ENCODE results near the gene TPD52L1. TPM values are rescaled to one million over a fixed set of nuclear protein-coding genes. Genes with fewer than 3 reads are reported as not detected.

The TPD52L1 gene
- total RNA-seq, 4 donors from 2014 or later, result 22.2 to 77.6 (median 37.7) TPM

DNA sequence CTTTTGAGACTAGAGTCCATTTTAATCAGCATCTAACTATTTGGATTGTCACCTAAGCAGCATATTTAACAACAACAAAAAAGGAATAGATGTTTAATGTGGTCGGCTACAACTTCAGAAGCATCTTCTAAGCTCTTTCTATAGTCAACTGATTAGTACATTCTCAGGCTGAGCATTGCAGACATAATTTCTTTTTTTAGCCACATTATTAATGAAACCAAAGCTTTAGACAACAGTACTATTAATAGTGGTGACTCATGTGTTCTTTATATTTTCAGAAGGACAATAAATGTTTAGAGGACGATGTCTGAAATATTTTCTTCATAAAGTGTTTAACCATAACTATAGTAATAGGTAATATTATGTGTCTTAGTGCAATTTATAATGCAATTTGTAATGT lies 52.4 kb downstream of the TPD52L1 start:
- TF ChIP-seq, protein P1, sequence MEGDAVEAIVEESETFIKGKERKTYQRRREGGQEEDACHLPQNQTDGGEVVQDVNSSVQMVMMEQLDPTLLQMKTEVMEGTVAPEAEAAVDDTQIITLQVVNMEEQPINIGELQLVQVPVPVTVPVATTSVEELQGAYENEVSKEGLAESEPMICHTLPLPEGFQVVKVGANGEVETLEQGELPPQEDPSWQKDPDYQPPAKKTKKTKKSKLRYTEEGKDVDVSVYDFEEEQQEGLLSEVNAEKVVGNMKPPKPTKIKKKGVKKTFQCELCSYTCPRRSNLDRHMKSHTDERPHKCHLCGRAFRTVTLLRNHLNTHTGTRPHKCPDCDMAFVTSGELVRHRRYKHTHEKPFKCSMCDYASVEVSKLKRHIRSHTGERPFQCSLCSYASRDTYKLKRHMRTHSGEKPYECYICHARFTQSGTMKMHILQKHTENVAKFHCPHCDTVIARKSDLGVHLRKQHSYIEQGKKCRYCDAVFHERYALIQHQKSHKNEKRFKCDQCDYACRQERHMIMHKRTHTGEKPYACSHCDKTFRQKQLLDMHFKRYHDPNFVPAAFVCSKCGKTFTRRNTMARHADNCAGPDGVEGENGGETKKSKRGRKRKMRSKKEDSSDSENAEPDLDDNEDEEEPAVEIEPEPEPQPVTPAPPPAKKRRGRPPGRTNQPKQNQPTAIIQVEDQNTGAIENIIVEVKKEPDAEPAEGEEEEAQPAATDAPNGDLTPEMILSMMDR (IDR thresholded peaks at IDR 0.05), result no peak
- TF ChIP-seq POLR2A (IDR thresholded peaks at IDR 0.05), result no peak
- intact Hi-C loops (cut with DNase I; ENCODE audit: low total_unique reads), result no loop called here
- no peak overlapping the region for H3K27ac ChIP-seq

DNA sequence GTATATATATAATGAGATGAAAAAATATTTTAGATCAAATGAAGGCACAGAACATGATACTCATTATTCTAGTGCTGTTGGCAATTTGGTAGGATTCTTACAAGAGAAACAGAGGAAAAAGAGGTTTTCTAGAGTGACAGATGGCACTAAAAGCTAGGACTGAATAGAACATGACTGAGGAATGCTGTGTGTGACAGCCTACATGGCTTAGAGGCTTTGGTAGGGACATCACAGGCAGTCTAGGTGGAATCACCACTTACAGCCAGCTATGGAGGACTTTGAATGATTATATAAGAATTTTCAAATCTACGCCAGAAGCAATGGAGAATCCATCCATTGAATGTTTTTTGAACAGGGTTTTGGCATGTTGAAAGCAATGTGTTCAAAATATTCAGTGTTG lies 52.8 kb downstream of the TPD52L1 start:
- DNase-seq, result no peak
- Histone ChIP-seq H3K4me1 (no peaks in the 10 kb centered on the region), H3K36me3 (no peaks in the 10 kb centered on the region), H3K4me3 (no peak overlapping the region), H3K9me3 (no peaks in the 10 kb centered on the region), H3K27ac (no peak overlapping the region), H3K27me3 (no peaks in the 10 kb centered on the region)
- intact Hi-C loops (cut with DNase I; ENCODE audit: low total_unique reads), result no loop called here
- TF ChIP-seq, protein P1 (IDR thresholded peaks at IDR 0.05), result no peak
- no peak for TF ChIP-seq POLR2A (IDR thresholded peaks at IDR 0.05)

More for the DNA sequence above, 52.4 kb downstream of the TPD52L1 start:
- Histone ChIP-seq H3K27me3 (no peaks in the 10 kb centered on the region), H3K9me3 (no peaks in the 10 kb centered on the region), H3K4me3 (no peak overlapping the region), H3K4me1 (no peaks in the 10 kb centered on the region), H3K36me3 (no peaks in the 10 kb centered on the region)
- no peak for DNase-seq

DNA sequence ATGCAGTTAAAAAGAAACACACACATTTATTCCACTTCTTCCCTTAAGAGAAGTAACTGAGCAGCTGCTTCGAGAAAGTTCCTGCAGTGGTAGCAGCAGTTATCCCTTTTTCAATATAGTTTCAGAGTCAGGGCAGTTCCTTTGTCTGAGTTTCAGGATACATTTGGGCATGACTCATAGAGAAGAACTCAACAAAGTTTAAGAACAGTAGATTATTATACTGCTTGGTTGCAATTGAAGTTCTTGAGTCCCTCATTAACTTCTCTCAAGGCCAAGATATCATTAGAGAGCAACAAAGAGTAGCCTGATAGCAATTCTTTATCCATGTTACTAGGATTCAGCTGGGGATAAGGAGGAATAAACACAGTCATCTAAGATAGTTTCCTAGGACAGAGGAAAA lies 54.4 kb downstream of the TPD52L1 start:
- TF ChIP-seq, protein P1 (IDR thresholded peaks at IDR 0.05), result no peak
- TF ChIP-seq POLR2A (IDR thresholded peaks at IDR 0.05), result no peak
- H3K27me3 ChIP-seq, result no peaks in the 10 kb centered on the region
- intact Hi-C loops (cut with DNase I; ENCODE audit: low total_unique reads), result no loop called here
- H3K9me3 ChIP-seq, result no peaks in the 10 kb centered on the region
- H3K4me1 ChIP-seq, result no peaks in the 10 kb centered on the region
- no peaks in the 10 kb centered on the region for H3K36me3 ChIP-seq
- DNase-seq, result no peak
- no peak overlapping the region for H3K27ac ChIP-seq
- no peak overlapping the region for H3K4me3 ChIP-seq

DNA sequence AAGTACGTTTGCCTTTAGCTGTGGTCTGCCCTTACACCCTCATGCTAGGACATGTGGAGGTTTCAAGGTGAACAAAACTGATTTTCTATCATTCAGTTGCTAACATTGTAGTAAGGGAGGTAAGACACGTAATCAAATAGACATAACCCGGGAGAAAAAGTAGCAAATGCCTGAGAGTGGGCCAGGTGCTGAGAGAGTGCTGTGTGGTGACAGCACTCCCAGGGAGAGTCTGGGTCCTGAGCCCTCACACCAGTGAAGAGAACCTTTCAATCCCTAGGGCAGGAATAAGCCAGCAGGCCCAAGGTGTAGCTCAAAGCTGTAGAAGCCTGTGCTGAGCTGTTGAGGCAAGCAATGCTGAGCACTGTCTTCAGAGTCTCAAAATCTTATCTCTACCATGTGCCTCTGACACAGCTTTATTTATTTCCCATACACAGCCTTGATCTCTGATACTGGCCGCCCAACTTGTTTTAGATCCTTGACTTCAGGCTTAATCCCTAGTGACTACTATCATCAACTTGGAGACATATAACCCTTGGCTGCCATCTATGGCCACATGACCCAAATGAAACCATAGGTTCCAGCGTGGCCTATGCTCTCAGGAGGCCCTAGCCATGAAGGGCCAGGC lies 55.2 kb downstream of the TPD52L1 start:
- H3K27ac ChIP-seq, result no peak overlapping the region

DNA sequence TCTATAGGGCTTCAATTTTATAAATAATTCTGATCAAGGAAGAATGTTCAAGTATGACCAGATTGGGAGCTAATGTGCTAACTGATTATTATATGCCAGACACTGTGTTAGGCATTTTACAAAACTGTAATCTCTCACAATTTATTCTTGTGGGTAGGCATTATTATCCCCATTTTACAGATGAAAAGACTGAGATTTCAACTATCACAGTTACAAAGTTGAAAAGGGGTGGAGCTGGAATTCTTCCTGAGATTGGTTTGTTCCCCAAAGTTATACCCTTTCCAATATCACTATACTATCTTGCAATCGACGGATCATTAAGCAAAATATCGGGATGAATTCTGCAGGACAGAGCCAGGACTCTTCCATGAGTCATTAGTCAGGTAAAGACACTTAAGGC lies 57.1 kb downstream of the TPD52L1 start:
- H3K27me3 ChIP-seq, result no peaks in the 10 kb centered on the region
- intact Hi-C loops (cut with DNase I; ENCODE audit: low total_unique reads), result no loop called here
- H3K9me3 ChIP-seq, result no peaks in the 10 kb centered on the region
- H3K27ac ChIP-seq, result no peak overlapping the region
- H3K4me3 ChIP-seq, result no peak overlapping the region
- H3K4me1 ChIP-seq, result no peaks in the 10 kb centered on the region
- TF ChIP-seq POLR2A (IDR thresholded peaks at IDR 0.05), result no peak
- TF ChIP-seq, protein P1 (IDR thresholded peaks at IDR 0.05), result no peak
- H3K36me3 ChIP-seq, result no peaks in the 10 kb centered on the region
- DNase-seq, result no peak

More for the DNA sequence above, 55.2 kb downstream of the TPD52L1 start:
- no peak for DNase-seq
- intact Hi-C loops (cut with DNase I; ENCODE audit: low total_unique reads), result no loop called here
- no peaks in the 10 kb centered on the region for H3K27me3 ChIP-seq
- no peaks in the 10 kb centered on the region for H3K9me3 ChIP-seq
- no peak for TF ChIP-seq POLR2A (IDR thresholded peaks at IDR 0.05)
- TF ChIP-seq, protein P1 (IDR thresholded peaks at IDR 0.05), result no peak
- H3K36me3 ChIP-seq, result no peaks in the 10 kb centered on the region
- H3K4me3 ChIP-seq, result no peak overlapping the region
- no peaks in the 10 kb centered on the region for H3K4me1 ChIP-seq

All from uterus (tissue), 4 donors.